GM13977 (cell line): ENCODE measurements around the gene AGBL2.
A peak's percentile ranks its signal among the peaks of the same experiment; 100 is the strongest.
"Not testable (repeated sequence)": the region's sequence is repeated elsewhere in the genome, so short reads cannot be mapped to it uniquely, and the experiment has no call there.

Source experiments
- DNase-seq: peaks from one replicate; pipeline ENCODE4 v3.0.0; 2012; ENCODE audit warnings: low spot score
- in situ Hi-C: fragments of 300-500 bp; cut with MboI; formaldehyde crosslinking; loops from one replicate; pipeline ENCODE4 v1.12.0; 2022; ENCODE audit warnings: low sequenced_read_pairs, low pct_unique_long_range_greater_than_20kb, mixed read lengths, inconsistent platforms; ENCODE audit not compliant: unreplicated experiment
- TF ChIP-seq, protein P1 (sequence below): IDR thresholded peaks from 2 replicates; pipeline ENCODE4 v1.5.1; 2012; ENCODE audit warnings: mild to moderate bottlenecking, control low read depth; ENCODE audit not compliant: insufficient read depth; ENCODE audit errors: extremely low read depth, missing control alignments

The AGBL2 gene, protein sequence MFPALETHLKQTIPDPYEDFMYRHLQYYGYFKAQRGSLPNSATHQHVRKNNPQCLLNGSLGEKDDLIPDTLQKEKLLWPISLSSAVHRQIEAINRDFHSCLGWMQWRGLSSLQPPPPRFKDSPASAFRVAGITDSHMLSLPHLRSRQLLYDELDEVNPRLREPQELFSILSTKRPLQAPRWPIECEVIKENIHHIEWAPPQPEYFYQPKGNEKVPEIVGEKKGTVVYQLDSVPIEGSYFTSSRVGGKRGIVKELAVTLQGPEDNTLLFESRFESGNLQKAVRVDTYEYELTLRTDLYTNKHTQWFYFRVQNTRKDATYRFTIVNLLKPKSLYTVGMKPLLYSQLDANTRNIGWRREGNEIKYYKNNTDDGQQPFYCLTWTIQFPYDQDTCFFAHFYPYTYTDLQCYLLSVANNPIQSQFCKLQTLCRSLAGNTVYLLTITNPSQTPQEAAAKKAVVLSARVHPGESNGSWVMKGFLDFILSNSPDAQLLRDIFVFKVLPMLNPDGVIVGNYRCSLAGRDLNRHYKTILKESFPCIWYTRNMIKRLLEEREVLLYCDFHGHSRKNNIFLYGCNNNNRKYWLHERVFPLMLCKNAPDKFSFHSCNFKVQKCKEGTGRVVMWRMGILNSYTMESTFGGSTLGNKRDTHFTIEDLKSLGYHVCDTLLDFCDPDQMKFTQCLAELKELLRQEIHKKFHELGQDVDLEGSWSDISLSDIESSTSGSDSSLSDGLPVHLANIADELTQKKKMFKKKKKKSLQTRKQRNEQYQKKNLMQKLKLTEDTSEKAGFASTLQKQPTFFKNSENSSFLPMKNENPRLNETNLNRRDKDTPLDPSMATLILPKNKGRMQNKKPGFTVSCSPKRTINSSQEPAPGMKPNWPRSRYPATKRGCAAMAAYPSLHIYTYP

DNA sequence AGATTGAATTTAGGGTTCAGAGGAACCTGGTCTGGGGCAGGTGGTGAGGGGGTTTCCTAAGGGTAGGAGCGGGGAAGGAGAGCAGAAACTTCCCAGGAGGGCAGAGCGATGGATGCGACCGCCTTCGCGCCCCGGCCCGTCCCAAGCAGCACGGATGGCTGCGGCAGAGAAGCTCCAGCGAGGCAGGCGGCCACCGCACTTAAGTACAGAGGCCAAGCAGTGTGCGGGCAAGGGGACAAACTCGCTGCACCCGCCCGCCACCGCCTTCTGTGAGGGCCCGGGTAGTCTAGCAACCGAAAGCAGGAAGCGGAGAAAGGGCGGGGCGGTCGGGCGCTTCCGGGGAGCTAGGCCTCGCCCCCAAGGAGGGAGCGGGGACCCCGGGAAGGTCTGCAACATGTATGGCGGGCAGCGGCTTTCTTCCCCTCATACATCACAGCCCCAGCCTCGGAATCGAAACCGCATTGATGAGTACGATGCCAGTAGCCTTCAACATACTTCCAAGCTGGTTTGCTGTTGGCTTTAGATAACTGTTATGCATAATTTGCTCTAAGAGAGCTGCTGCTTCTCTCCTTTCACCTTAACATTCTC is at the start of gene AGBL2:
Gene AGBL2 (minus strand): TSS at position 288 of the 588 bp plus-strand sequence. CDS start 719 bp downstream, outside the sequence.
- DNase-seq: peak; percentile 87
- TF ChIP-seq, protein P1, sequence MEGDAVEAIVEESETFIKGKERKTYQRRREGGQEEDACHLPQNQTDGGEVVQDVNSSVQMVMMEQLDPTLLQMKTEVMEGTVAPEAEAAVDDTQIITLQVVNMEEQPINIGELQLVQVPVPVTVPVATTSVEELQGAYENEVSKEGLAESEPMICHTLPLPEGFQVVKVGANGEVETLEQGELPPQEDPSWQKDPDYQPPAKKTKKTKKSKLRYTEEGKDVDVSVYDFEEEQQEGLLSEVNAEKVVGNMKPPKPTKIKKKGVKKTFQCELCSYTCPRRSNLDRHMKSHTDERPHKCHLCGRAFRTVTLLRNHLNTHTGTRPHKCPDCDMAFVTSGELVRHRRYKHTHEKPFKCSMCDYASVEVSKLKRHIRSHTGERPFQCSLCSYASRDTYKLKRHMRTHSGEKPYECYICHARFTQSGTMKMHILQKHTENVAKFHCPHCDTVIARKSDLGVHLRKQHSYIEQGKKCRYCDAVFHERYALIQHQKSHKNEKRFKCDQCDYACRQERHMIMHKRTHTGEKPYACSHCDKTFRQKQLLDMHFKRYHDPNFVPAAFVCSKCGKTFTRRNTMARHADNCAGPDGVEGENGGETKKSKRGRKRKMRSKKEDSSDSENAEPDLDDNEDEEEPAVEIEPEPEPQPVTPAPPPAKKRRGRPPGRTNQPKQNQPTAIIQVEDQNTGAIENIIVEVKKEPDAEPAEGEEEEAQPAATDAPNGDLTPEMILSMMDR: no peak

DNA sequence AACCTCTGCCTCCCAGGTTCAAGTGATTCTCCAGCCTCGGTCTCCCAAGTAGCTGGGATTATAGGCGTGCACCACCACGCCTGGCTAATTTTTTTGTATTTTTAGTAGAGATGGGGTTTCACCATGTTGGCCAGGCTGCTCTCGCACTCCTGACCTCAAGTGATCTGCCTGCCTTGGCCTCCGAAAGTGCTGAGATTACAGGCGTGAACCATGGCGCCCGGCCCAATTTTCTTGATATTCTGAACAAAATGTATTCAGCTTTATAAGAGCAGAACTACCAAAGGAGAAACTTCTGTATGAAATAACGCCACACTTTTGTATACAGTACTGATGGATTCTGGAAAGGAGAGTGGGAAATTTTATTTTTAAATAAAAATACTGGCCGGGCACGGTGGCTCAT is 44.1 kb upstream of the AGBL2 start:
- in situ Hi-C loops, DNase-seq: not testable (repeated sequence)

More for the DNA sequence above, at the start of gene AGBL2:
- in situ Hi-C loops: no loop called here

DNA sequence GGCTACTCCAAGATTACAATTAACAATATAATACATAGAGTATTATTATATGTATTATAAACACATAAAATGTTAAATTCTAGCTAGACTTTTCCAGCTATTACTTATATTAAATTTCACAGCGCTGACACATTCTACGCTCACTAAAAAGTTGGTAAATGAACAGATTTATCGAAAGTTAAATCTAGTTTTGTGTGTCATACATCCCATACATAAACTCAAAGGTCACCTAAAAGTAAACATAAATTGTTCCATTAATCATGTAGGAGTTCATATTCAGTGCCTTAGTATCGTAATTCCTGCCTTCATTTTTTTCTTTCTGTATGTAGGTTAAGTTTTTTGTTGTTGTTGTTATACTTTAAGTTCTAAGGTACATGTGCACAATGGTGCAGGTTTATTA is 41.0 kb upstream of the AGBL2 start:
- no peak for DNase-seq
- TF ChIP-seq, protein P1: no peak
- in situ Hi-C loops: no loop called here

DNA sequence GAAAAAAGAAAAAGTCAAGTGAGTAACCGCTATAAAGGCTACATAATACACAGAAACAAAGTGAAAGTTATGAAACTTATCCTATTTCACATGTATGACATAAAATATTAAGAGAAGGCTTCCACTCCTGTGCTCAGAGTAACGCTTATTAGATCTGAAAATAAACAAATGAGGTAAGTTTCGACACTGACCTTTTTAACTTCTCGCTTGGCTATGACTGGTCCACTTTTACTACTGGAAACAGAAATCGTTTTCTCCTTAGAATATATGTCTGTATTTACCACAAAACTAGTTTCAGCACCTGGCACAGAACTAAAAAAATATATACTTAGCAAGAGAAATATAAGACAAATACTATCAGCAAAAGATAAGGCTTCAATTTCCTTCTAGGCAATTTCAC is 35.6 kb upstream of the AGBL2 start:
- in situ Hi-C loops: no loop called here
- TF ChIP-seq, protein P1: no peak
- no peak for DNase-seq

DNA sequence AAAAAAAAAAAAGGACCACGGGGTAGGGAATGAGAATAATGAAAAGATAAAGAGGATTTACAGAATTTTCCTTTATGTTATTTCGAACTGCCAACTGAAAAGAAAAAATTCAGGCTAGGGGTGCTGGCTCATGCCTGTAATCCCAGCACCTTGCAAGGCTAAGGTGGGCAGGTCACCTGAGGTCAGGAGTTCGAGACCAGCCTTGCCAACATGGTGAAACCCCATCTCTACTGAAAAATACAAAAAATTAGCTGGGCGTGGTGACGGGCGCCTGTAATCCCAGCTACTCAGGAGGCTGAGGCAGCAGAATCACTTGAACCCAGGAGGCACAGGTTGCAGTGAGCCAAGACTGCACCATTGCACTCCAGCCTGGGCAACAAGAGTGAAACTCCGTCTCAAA is 27.3 kb upstream of the AGBL2 start:
- DNase-seq, in situ Hi-C loops: not testable (repeated sequence)

DNA sequence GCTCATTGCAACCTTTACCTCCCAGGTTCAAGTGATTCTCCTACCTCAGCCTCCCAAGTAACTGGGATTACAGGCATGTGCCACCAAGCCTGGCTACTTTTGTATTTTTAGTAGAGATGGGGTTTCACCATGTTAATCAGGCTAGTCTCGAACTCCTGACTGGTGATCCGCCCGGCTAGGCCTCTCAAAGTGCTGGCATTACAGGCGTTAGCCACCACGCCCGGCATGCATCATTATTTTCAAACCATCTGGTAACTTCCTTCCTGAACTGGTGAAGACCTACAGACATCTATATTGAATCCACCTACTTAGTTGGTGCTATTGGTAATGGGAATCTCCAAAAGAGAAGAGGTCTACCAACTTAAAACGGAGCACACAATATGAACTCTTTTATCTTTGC is 22.6 kb upstream of the AGBL2 start:
- DNase-seq, in situ Hi-C loops: not testable (repeated sequence)

DNA sequence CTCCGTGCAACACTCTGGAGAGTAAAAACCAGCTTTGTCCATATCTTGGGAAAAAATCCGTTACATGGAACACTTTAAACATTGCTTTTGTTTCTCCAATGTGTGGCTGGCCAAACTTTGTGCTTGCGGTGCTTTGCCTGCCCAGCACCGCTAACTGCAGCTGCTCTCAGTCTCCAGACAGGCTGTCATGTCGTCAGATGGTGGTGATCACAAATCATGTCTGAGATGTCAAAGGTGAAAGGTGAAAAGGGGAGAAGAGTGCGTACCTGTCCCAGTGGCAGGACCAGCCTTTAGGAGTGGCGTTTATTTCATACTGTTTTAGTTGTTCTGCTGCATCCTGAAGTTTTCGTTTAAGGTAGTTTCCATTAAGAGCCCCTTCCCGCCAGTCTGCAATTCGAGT is 17.1 kb upstream of the AGBL2 start:
- DNase-seq: no peak
- in situ Hi-C loops: no loop called here
- TF ChIP-seq, protein P1: no peak

DNA sequence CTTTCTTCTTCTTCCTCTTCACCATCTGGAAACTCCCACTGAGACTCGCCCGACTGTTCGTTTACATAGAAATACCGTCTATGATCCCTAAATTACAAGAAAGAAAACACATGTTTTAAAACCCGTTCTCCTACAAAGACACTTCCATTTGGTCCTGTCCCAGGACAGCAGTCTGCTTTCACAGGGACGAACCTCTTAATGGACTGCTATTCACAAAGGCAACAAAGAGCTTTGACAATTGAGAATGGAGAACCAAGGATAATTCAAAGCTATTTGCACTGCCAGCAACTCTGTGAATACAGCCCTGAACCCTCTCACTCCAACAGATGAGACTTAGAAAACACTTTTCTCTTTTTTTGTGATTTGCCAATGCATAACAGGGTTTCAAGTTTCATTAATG is 16.3 kb upstream of the AGBL2 start:
- TF ChIP-seq, protein P1: no peak
- no peak for DNase-seq
- in situ Hi-C loops: no loop called here
